Left renal cortex interstitium (tissue), 4 donors: ENCODE measurements around the gene THRB. TPM values are rescaled to one million over a fixed set of nuclear protein-coding genes. Genes with fewer than 3 reads are reported as not detected.

Experiments
- DNase-seq, 4 donors: peaks; one replicate each; pipeline ENCODE4 v3.0.0-alpha.2; 2013; ENCODE audit warnings: low read depth in 4 of 4, low spot score in 2 of 4, missing footprints in 1 of 4
- polyA plus RNA-seq, 4 donors: library from polyadenylated mRNA; unstranded; fragments of 120-200 nt; gene quantifications; one replicate each; pipeline ENCODE4 v1.2.1, GENCODE V29; 2013; ENCODE audit not compliant: insufficient read length in 4 of 4

Gene THRB
- polyA plus RNA-seq, 4 donors = 20.3 to 28.7 (median 27.2) TPM

- DNase-seq = no peak
Observed at GRCh38 chr3:24086206-24086605, 408.4 kb downstream of the THRB start.

- DNase-seq = no peak
Observed at GRCh38 chr3:24072193-24072592, 422.5 kb downstream of the THRB start.

GRCh38 chr3:24069045-24069444, 425.6 kb downstream of the THRB start:
- DNase-seq = no peak

DNA sequence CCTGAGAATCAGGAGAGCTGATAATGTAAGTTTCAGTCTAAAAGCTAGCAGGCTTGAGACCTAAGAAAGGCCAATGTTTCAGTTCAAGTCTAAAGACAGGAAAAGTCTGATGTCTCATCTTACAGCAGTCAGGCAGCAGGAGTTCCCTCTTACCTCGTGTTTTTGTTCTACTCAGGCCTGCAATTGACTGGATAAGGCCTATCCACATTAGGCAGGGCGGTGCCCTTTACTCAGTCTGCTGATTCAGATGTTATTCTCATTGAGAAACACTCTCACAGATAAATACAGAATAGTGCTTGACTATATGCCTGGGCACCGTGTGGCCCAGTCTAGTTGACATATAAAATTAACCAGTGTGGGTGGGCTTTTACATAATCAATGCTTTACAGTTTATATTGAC, 427.2 kb downstream of the THRB start:
- no peak for DNase-seq
